Suprapubic skin (tissue), 3 donors: ENCODE results near the gene WDR62.

Experiments
- CTCF ChIP-seq, 2 donors: fragments of 200-600 bp in 1 of 2; fragments of 450-650 bp in 1 of 2; sonication (generic) in 1 of 2; IDR thresholded peaks; one replicate each; pipeline ENCODE4 v1.5.1; 2016 to 2019; ENCODE audit warnings: antibody characterized with exemption in 2 of 2, mild to moderate bottlenecking in 1 of 2, moderate library complexity in 1 of 2
- POLR2A ChIP-seq, 2 donors: fragments of 450-650 bp; IDR thresholded peaks; one replicate each; pipeline ENCODE4 v1.6.1; 2017; ENCODE audit warnings: antibody characterized with exemption in 2 of 2, mild to moderate bottlenecking in 2 of 2, moderate library complexity in 2 of 2

- no peak for TF ChIP-seq CTCF (IDR thresholded peaks at IDR 0.05)
- TF ChIP-seq POLR2A (IDR thresholded peaks at IDR 0.05): no peak
These were observed 29.7 kb downstream of the WDR62 start for GRCh38 chr19:36084231-36085009.
